GM21576 (cell line): ENCODE data around the gene TPGS2.
"Not testable (repeated sequence)": the region's sequence is repeated elsewhere in the genome, so short reads cannot be mapped to it uniquely, and the experiment has no call there.

Experiments
- ATAC-seq: cut with Tn5 transposase; IDR thresholded peaks from one replicate; pipeline ENCODE4 v1.9.1; 2021; ENCODE audit warnings: mild to moderate bottlenecking, moderate library complexity; ENCODE audit not compliant: unreplicated experiment

The TPGS2 gene

DNA sequence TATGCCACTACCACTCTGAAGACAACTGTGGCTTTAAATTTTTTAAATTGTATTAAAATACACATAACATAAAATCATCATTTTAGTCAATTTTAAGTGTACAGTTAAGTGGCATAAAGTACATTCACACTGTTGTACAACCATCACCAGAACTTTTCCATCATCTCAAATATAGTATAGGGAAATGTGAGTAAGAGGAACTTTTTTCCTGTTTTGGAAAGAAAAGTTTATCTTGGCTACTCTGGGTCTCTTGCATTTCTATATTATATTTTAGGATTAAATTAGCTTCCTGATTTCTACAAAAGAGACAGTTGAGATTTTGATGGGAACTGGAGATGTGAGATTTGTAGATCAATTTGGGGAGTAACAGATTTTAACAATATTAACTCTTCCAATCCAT is 3.3 kb downstream of the TPGS2 start:
- no peak for ATAC-seq

DNA sequence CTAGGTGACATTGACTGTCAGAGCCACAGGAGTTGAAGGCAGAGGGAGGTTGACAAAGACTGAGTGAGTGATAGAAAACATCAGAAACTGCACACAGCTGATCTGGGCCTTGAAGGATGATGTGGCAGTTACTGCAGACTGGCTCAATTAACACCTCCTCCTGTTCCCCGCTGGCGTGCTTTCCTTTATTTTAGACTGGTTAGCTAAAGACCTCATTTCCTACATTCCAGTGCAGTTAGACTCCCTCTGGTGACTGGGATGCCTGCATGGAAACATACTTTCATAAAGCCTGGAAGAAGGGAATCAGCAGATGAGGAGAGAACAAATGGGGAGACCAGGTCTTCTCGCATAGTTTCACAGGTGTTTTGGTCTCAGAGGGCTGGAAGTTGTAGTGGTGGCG is 7.1 kb downstream of the TPGS2 start:
- no peak for ATAC-seq

DNA sequence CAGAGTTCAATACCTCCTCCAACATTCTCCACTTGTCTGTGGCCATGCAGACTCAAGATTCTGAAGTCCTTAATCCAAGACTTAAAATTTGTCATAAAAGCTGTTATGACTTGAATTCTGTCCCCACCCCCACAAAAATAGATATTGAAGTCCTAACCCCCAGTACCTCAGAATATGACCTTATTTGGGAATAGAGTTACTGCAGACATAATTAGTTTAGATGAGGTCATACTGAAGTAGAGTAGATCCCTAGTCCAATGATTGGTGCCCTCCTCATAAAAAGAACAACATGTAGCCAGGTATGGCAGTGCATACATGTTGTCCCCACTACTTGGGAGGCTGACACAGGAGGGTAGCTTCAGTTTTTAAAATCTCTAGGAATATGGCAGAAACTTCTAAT is 9.2 kb downstream of the TPGS2 start:
- ATAC-seq, result no peak

DNA sequence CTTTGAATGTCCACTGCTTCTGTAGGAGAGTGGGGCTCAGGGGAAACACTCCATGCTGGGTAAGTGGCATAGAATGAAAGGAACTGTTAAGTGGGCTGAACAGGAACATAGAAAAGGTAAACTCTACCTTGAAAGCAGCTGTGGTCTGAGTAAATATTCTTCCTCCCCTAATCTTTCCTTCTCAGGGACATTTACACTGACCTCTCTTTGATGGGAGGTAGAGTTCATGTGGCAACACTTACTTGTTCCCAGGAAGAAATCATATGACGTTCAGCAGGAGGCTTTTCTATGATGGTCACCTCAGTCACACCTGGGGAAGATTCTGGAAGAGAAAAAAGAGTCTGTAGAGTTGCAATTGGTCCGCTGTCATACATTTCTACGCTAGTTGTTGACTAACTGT is 10.2 kb downstream of the TPGS2 start:
- no peak for ATAC-seq

DNA sequence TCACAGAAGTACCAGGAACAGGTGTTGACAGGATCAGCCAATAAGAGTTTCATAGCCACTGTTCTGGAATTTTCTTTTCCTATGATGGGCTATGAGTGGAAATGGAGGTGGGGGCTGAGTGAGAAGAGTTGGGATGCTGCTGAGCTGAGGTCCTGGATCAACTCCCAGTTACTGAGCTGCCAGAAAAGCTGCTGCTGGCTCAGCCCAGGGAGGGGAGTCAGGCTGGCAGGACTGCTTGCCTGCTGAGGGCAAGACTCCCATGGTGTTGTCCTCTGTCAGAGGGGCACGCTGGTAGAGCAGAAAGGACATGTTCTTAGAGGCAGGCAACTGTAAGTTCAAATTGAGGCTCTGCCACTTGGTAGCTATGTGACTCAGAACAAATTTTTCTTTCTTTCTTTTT is 11.8 kb downstream of the TPGS2 start:
- no peak for ATAC-seq

DNA sequence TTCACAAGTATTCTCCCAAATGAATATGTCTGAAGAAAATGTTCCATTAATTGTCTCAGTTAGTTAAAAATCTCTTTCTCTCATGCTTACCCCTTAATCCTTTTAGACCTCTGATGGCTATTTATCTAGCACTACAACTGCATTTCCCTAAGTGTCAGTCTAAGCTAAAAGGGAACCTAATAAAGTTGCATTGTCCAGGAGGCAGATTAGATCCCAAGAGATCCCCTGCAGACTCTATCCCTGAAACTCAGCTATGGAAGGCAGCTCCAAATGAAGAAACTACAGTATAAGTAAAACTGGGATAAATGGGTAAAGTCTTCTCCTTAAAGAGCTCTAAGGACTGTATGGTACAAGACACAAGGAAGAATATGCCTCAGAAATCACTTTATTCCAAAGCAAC is 12.7 kb downstream of the TPGS2 start:
- ATAC-seq, result not testable (repeated sequence)

DNA sequence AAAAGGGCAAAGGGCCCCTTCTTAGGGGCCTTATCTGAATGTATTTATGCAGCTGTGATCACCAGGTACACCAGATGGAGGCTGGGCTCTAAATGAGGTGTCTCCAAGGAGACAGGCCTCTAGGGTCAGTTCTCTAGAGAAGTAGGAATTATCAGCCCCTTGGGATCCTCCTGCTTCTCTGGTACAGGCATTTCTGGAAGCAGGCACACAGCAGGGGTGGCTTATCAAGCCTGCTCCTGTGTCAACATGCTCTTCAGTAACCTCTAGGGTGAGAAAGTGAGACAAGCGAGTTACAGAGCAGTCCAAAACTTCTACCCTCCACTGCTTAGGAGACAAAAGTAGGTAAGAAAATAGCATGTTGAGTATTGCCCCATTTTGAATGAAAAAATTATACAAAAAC is 13.8 kb downstream of the TPGS2 start:
- no peak for ATAC-seq

DNA sequence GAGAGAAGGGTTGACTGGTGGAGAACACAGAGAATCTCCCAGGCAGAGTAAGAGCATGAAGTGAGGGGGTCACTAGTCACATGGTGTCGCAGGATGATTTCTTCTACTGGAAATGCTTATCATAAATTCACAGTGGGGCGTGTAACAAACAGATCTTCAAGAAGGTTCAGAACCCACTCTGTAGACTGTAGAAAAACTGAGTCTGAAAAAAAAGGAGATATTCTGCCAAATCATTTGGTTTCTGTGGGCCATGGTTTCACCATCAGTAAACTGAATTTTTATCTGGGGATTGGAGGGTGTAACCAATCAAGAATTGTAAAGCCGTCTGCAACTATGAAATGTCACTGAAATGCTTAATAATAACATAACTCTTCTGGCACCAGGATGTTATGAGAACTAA is 15.0 kb downstream of the TPGS2 start:
- no peak for ATAC-seq

DNA sequence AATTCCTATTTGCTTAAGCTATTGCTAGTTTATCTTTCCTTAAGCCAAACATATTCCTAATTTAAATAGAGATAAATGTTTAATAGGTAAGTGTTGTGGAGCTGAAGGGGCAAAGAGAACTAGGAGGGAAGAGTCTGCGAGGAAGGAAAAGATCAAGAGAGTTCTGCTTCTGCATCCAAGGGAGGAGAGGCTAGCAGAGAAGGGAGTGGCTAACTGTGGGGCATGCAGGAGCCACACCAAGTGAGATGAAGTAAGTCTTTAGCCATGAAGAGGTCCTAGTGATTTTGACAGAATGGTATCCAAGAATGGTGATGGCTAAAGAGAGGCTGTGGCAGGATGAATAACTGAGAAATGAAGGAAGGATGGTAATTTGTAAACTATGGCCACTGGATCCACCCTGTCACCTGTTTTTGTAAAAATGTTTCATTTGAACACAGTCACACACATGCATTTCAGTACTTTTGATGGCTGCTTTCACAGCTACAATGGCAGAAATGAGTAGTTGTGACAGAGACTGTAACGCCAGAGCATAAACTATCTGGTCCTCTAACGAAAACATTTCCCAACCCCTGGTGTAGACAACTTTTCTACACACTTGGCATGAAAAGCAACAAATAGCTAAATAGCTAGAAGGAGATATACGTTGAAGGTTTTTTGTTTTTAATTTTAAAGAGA is 15.6 kb downstream of the TPGS2 start:
- no peak for ATAC-seq

DNA sequence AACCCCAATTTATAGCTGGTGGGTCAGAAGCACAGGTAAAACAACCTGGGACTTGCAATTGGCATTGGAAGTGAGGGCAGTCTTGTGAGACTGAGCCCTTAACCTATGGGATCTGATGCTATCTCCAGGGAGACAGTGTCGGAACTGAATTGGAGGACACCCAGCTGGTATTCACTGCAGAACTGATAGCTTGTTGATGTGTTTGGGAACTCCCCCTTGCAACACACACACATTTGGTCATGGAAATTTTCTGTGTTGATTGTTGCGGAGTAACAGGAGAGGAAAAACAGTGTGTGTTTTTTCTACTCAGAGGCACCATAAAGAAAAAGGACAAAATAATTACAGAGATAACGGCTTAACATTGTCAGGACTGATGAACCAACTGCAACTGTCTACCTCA is 16.1 kb downstream of the TPGS2 start:
- ATAC-seq, result no peak

DNA sequence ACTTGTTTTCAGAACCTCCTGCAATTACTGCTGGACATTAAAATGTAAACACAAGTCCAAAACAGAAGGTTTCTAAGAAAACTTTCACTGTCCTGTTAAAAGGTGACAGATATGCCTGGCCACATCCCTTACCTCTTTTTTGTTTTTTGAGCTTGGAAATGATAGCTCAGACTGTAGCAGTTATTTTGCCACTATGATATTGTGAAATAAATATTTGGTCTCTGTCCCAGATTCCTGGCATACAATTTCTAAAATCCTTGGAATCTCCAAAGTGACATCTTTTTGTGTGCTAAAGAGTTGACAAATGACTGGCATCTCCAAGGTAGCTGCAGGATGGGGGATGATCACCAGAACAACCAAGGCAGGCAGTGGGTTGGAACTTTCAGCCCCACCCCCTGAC is 16.8 kb downstream of the TPGS2 start:
- ATAC-seq, result no peak

DNA sequence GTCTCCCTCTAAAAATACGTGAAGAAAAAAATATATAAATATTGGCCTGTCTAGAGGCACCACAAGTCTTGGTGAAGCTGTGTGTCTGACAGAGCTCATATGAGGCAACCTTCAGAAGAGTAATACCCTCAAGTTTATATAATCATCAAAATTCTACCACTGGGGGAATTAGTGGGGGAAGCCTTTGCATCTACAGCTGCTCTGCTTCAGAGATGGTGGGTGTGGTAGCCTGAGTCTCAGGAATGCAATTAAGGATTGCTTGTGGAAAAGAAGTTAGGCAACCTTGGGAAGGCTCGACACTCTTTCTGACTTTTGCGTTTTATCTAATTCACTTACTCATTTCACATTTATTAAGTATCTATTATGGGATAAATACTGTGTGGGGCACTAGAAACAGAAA is 17.4 kb downstream of the TPGS2 start:
- ATAC-seq, result no peak

DNA sequence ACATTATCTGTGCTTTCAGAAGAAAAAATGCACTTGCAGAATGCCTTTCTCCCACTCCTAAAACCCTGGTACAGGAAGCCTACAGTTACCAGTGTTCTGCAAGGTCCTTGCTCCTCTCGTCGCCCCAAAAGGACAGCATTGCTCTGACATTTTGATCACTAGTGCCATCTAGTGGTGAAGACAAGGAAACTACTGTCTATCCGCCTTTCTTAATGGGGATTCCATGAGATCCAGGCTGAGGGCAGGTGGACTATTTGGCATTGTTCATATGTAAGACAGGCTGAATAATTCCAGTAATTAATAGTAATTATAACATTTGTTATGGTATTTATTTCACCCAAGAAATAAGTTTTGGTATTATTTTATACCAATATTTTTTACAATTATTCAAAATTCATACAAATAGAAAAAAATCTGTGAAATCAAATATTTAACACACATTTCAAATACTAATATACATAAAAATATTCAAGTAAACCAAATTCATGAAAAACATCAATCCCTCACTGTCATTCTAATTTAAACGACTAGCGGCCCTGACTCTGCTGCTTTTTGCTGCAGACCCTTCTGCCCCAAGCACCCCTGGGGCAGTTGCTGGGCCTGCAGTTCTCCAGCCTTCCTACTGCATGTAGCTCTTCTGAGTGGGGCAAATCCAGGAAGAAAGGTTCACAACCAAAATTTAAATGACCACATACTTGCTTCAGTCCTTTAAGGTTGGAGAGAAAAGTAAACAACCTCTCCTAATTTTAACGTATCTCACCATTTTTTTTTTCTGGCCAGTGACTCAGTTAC is 19.0 kb downstream of the TPGS2 start:
- peak; percentile 92 for ATAC-seq

DNA sequence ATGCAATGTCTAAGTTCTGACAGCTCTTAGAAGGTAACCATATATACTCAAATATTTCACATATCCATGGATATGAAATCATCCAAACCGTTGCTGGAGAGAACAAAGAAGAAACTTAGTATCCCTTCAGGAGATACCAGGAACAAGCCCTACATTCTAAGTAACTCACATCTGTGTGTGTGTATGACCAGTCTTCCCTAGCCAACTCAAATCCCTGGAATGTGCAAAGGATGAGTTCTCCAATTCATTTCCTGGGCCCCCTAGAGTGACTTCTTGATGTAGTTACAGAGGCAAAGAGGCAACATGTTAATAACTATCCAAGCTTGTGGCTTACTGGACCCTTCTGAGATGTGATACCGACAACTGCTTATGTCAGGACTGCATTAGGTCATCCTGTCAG is 20.1 kb downstream of the TPGS2 start:
- no peak for ATAC-seq

DNA sequence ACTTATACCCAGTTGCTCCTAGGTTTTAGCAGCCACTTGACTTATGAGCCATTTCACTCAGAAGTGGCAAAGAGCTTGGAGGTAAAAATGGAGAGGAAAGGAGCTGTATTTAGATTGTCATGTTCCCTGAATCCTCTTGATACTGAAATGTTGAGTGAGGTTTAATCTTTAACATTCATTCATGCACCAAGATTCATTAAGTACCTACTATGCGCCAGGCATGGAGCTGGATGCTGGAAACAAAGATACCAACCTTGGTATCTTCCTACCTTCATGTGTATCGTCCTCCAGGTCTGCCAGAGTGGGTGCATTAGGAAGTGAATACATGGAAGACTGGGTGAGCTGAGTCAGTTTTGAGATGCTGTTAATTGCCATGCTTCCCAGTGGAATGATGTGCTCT is 23.7 kb downstream of the TPGS2 start:
- ATAC-seq, result no peak

DNA sequence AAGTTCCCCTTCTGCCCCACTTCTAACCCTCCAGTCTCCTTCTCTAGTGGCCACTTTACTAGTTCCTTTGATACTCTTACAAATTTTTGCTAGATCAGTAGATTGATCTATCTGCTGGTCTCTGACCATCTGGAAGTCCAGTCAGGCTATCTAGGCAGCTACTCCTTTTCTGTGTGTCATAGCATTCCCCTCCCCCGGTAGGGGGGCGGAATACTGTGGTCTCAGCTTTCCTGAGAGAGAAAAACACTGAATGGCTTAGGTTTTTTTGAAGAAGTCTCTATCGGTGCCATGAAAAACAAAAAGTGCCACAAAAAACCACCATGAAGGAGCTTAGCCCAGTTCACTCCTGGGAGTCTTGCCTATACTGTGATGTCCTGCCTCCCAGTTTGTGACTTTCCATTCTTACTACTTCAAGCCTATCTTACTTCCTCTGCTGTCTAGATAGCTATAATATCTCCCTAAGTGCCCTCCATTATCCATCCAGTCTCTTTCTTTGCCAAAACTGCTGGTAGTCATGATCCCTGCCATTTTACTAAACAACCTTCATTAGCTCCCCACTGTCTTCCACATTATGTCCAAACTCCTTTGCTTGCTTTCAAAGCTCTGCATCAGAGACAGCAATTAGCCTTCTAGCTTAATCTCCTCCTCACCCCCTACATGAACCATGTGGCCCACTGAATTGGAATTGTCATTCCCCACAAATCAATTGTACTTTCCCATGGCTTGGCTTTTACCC is 29.9 kb downstream of the TPGS2 start:
- ATAC-seq, result no peak

DNA sequence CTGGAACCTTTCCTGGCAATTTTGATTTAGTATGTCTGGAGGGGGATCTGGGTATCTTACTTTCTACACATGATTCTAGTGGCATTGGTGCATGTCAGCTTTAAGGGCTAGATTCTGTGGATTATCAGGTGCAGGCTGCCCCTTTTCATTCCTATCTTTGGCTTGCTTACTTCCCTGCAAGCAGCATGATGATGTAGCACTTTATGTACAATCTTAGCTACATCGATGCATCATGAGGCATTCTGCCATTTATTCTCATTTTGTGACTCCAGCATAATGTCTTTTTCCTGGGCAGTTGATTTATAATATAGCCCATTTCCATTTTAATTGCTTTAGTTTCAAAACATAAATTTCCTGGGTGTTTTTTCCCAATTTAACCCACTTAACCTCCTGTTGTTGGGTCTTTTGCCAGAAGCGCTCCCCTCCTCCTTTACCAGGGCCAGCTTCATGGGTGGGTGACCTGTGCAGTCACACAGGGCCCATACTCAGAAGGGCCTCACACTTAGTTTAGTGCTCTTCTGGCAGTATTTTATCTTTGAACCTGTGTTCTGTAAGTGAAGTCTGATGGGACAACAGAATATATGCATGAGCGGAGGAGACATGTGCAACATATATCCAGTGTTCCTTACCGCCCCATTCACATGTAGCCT is 36.0 kb downstream of the TPGS2 start:
- ATAC-seq, result no peak

DNA sequence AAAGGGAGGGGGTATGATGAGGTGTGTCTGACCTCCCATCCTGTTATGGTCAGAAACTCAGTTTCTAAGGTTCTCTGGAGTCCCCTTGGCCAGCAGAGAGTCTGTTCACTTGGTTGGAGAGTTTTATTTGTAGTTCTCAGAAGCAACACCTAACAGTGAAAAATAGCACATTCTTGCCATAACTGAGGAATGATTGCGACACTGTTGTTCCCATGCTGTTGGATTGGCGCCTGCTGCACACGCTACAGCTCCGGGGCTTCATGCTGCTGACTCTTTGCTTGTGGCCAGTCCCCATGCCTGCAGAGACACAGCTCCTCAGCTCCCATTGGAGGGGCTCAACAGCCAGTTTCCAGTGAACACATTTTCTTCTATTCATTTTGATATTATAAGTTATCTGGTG is 42.1 kb downstream of the TPGS2 start:
- ATAC-seq, result no peak

DNA sequence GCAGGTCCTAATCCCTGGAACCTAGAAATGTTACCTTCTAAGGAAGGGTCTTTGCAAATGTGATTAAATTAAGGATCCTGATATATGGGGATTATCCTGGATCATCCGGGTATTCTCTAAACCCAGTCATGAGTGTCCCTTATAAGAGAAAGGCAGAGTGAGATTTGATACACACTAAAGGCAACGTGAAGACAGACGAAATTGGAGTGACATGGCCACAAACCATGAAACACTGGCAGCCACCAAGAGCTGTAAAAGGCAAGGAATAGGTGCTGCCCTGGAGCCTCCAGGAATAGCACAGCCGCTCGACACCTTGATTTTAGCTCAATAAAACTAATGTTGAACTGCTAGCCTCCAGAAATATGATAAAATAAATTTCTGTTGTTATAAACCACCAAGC is 45.0 kb downstream of the TPGS2 start:
- ATAC-seq, result no peak

DNA sequence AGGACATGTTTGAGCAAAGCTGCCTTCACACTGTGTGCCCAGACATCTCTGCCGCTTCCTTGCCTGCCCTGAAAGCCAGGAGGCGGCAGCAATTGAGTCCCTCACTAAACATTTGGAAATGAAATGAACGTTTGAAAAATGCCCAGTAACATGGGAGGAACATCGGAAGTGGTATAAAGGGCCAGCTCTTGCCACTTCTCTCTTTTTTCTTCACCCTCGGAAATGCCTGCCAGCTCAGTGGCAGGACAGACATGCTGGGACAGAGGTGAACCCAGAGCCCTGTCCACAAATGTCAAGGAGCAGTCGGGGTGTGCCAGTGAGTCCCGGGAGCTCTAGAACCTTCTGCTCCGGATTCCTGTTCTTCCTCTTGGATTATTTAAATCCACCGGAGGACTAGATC is 46.1 kb downstream of the TPGS2 start:
- ATAC-seq, result no peak

DNA sequence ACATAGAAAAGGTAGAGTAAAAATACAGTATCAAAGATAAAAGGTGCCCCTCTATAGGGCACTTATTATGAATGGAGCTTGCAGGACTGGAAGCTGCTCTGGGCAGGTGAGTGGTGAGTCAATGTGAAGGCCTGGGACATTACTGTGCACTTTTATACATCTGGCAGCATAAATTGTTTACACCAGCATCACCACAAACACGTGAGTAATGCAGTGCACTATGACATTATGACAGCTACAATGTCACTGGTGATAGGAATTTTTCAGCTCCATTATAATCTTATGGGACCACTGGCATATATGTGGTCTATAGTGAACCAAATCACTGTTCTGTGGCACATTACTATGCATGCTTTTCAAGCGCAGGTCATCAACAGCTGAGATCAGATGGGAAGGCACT is 48.1 kb downstream of the TPGS2 start:
- no peak for ATAC-seq

DNA sequence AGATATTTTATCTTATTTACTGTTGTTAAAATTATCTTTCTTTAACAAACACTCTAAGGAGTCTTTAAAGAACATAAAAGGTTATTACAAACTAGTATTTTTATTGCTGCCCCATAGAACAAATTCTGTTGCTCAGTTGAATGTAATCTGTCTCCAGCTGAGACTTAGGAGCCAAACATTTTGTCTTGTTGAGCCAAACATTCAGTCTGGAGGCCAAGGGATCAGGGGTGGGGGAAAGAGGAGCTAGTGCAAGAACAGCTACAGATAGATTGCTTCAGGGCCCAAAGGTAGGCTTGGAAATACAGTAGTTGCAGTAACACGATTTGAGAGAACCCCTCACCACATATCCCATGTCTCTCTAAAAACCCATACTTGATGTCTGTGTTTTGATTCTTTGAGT is 51.2 kb downstream of the TPGS2 start:
- ATAC-seq, result no peak
